Gastrocnemius medialis (tissue), 4 donors: ENCODE measurements around the gene EPHB2. TPM values are rescaled to one million over a fixed set of nuclear protein-coding genes. Genes with fewer than 3 reads are reported as not detected.

Source experiments
- ATAC-seq, 2 donors: fragments of 150-250 bp; one replicate each; pipeline ENCODE4 v1.9.1; 2016
- DNase-seq, 2 donors: peaks; one replicate each; pipeline ENCODE4 v3.0.0-alpha.2; 2019
- H3K27ac ChIP-seq, 4 donors: fragments of 200-600 bp; sonication (generic); 1 replicate in 1 of 4; 2 replicates in 3 of 4; pipeline ENCODE4 v1.5.1; 2016 to 2018; ENCODE audit warnings: mild to moderate bottlenecking in 2 of 4, moderate library complexity in 1 of 4
- H3K27me3 ChIP-seq, 3 donors: fragments of 200-600 bp; sonication (generic) in 2 of 3; 1 replicate in 1 of 3; 2 replicates in 2 of 3; pipeline versions ENCODE4 v1.5.1 to v1.6.0; 2016 to 2019; ENCODE audit warnings: mild to moderate bottlenecking in 1 of 3, moderate library complexity in 1 of 3
- H3K36me3 ChIP-seq, 2 donors: fragments of 200-600 bp; sonication (generic) in 1 of 2; one replicate each; pipeline ENCODE4 v1.5.1; 2017 to 2018
- H3K4me1 ChIP-seq, 2 donors: fragments of 200-600 bp; sonication (generic) in 1 of 2; one replicate each; pipeline ENCODE4 v1.5.1; 2016 to 2017; ENCODE audit warnings: mild to moderate bottlenecking in 2 of 2
- H3K4me3 ChIP-seq, 4 donors: fragments of 200-600 bp; sonication (generic) in 3 of 4; 1 replicate in 1 of 4; 2 replicates in 3 of 4; pipeline ENCODE4 v1.5.1; 2016 to 2019; ENCODE audit warnings: mild to moderate bottlenecking in 2 of 4
- H3K9me3 ChIP-seq, 3 donors: fragments of 200-600 bp; sonication (generic) in 2 of 3; 1 replicate in 1 of 3; 2 replicates in 2 of 3; pipeline ENCODE4 v1.5.1; 2016 to 2019
- CTCF ChIP-seq, 5 experiments: fragments of 450-650 bp in 3 of 5; fragments of 200-600 bp in 2 of 5; sonication (generic) in 2 of 5; IDR thresholded peaks in 4 of 5; conservative IDR thresholded peaks in 1 of 5; 1 replicate in 4 of 5; 2 replicates in 1 of 5; pipeline ENCODE4 v1.5.1; 2016 to 2019; ENCODE audit warnings: antibody characterized with exemption in 5 of 5, mild to moderate bottlenecking in 3 of 5, moderate library complexity in 3 of 5
- POLR2A ChIP-seq, 2 donors: fragments of 450-650 bp; IDR thresholded peaks; one replicate each; pipeline ENCODE4 v1.6.1; 2017; ENCODE audit warnings: antibody characterized with exemption in 2 of 2, mild to moderate bottlenecking in 2 of 2, moderate library complexity in 2 of 2
- in situ Hi-C, 4 donors: fragments of 200-750 bp; cut with MboI; loops; one replicate each; pipeline versions ENCODE4 v1.15.0 to v1.8.0; 2017; ENCODE audit warnings: low sequenced_read_pairs in 4 of 4
- intact Hi-C: fragments of 100-400 bp; cut with DNase I; formaldehyde crosslinking; loops from one replicate; pipeline ENCODE4 v1.15.1; 2023; ENCODE audit warnings: low total_unique reads
- total RNA-seq, 4 donors: library from RNA; depleted of rRNA; stranded (reverse); fragments of >200 nt; gene quantifications; one replicate each; pipeline versions ENCODE4 v1.1.0 to v1.2.3, GENCODE V29; 2016

EPHB2 gene
- total RNA-seq, 4 donors from 2014 or later = 0.07 to 0.58 (median 0.24) TPM; not detected in 1

DNA sequence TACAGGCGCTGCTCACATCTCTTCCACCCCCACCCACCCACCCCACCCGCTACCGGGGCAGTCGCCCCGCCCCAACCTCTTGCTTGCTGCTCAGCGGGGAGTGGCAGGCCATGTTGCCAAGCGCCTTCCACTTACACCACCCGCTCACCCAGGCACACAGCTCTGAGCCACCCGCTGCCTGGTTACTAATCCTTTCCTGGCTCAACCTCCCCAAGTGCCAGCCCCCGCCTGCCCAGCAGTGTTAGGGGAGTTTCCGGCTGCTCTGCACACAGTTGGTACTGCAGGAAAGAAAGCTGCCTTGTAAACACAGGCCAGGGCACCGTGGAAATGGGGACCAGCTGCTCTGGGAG is 205.8 kb downstream of the EPHB2 start:
- Histone ChIP-seq H3K4me1 (no peaks in the 10 kb centered on the region), H3K9me3 (no peaks in the 10 kb centered on the region), H3K4me3 (no peak overlapping the region), H3K36me3 (no peaks in the 10 kb centered on the region), H3K27me3 (peaks cover 0 to 4% (median 2%) of the 10 kb centered on the region in 3 donors), H3K27ac (no peak overlapping the region)
- DNase-seq (no peak), ATAC-seq (no peak)
- in situ Hi-C loops (no loop called here), intact Hi-C loops (no loop called here)
- no peak for TF ChIP-seq POLR2A (IDR thresholded peaks at IDR 0.05)
- TF ChIP-seq CTCF (IDR thresholded peaks at IDR 0.05 in 4 of 5, conservative IDR thresholded peaks at IDR 0.05 in 1 of 5) = no peak

DNA sequence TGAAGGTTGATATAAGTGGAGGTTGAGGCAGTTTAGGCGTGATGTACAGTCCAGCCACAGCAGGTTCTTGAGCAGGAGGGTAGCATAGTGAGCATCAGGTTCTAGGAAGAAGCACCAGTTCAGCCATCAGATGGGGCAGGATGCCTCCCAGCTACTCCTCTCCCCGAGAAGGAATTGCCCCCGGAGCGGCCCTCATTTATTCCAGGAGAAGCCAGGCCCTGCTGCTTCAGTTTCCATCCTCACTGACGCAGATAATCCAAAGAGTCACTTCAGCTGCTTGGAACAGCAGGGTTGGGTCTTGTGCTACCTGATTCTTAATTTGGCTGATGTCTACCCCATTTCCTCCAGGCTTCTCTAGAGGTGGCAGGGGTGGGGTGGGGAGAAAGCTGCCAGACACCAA is 207.3 kb downstream of the EPHB2 start:
- no peaks in the 10 kb centered on the region for H3K4me1 ChIP-seq
- no peak for ATAC-seq

DNA sequence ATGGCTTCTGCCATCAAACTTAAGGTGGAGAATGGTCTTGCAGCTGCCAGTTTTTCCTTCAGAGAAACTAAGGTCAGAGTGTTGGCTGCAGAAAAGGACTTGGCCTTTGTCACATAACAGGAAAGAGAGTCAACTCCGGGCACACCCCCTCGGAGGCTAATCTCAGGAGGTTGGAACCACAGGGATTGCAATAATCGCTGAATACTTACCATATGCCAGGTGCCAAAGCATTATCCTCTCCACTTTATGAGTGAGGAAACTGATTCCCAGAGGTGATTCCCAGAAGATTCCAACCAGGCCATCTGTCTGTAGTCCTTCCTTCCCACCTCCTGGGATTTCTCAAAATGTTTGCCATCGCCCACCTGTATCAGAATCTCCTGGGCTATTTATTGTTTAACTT is 208.0 kb downstream of the EPHB2 start:
- ATAC-seq (no peak), DNase-seq (no peak)
- Histone ChIP-seq H3K4me3 (no peak overlapping the region), H3K27ac (no peak overlapping the region), H3K9me3 (no peaks in the 10 kb centered on the region), H3K27me3 (peaks cover 0 to 4% (median 2%) of the 10 kb centered on the region in 3 donors), H3K36me3 (no peaks in the 10 kb centered on the region), H3K4me1 (no peaks in the 10 kb centered on the region)
- TF ChIP-seq POLR2A (IDR thresholded peaks at IDR 0.05) (no peak), CTCF (IDR thresholded peaks at IDR 0.05 in 4 of 5, conservative IDR thresholded peaks at IDR 0.05 in 1 of 5) (no peak)
- in situ Hi-C loops = no loop called here
- intact Hi-C loops = no loop called here

More for the DNA sequence above, 207.3 kb downstream of the EPHB2 start:
- no peak for DNase-seq
- TF ChIP-seq POLR2A (IDR thresholded peaks at IDR 0.05) (no peak), CTCF (IDR thresholded peaks at IDR 0.05 in 4 of 5, conservative IDR thresholded peaks at IDR 0.05 in 1 of 5) (no peak)
- Histone ChIP-seq H3K9me3 (no peaks in the 10 kb centered on the region), H3K36me3 (no peaks in the 10 kb centered on the region), H3K4me3 (no peak overlapping the region), H3K27me3 (peaks cover 0 to 4% (median 2%) of the 10 kb centered on the region in 3 donors), H3K27ac (no peak overlapping the region)
- in situ Hi-C loops = no loop called here
- intact Hi-C loops = no loop called here

DNA sequence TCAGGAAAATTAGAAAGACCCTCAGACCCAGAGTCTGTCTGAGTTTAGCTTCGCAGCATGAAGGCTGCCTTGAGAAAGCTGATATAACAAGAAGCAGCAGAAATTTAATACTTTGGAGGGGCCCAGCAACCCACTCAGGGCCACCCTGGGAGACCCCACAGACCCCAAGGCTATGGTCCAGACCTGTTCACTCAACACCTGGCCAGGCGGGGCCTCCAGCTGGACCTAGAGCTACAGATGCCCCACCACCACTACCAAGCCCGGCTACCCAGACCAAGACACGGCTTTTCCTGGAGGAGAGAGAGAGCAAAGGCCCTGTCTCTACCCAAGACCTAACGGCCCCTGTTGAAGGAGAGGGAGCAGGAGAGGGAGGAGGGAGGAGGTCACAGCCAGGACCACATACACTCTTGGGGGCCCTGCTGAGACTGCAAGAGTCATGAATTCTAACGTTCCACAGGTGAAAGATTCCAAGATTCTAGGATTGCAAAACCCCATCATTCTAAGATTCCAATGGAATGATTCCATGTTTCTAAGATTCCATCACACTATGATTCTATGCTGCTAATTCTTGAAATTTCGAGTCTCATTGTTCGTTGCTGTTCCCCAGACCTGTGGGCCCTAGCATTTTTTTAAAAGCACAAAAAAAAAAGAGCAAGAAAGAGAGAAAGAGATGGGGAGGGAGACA is 208.8 kb downstream of the EPHB2 start:
- Histone ChIP-seq H3K36me3 (no peaks in the 10 kb centered on the region), H3K27ac (no peak overlapping the region), H3K4me1 (no peaks in the 10 kb centered on the region), H3K27me3 (peaks cover 0 to 4% (median 2%) of the 10 kb centered on the region in 3 donors), H3K9me3 (no peaks in the 10 kb centered on the region), H3K4me3 (no peak overlapping the region)
- intact Hi-C loops = no loop called here
- DNase-seq = no peak
- in situ Hi-C loops = no loop called here
- no peak for ATAC-seq
- TF ChIP-seq POLR2A (IDR thresholded peaks at IDR 0.05) = no peak
- no peak for TF ChIP-seq CTCF (IDR thresholded peaks at IDR 0.05 in 4 of 5, conservative IDR thresholded peaks at IDR 0.05 in 1 of 5)
